HCT116 (cell line): ENCODE results near the gene SCN3A. TPM values are rescaled to one million over a fixed set of nuclear protein-coding genes. Genes with fewer than 3 reads are reported as not detected.

Experiments
- ATAC-seq: fragments of 200-7000 bp; cut with Tn5 transposase; 2 replicates; pipeline ENCODE4 v1.9.1; 2020; ENCODE audit warnings: mild to moderate bottlenecking, moderate library complexity
- BruUV-seq: library from RNA; stranded (reverse); fragments of 400-500 nt; replicated peaks from 2 replicates; lab custom pipeline; 2021; lab: Mats Ljungman, UMichigan
- CTCF ChIA-PET: fragments of 300-600 bp; sonication (Branson Sonifier 250); formaldehyde crosslinking; loops from one replicate; lab custom pipeline; 2021; ENCODE audit warnings: antibody characterized with exemption; lab: Charles Lee
- POLR2A ChIA-PET: fragments of 300-600, 350-600 bp; sonication (Branson Sonifier 250); formaldehyde crosslinking; loops from one replicate; lab custom pipeline; 2021; ENCODE audit warnings: antibody characterized with exemption; lab: Charles Lee
- RAD21 ChIA-PET, 2 experiments: fragments of 300-600 bp; sonication (Branson Sonifier 250); formaldehyde crosslinking; loops; one replicate each; lab custom pipeline; 2023; ENCODE audit warnings: low total read pairs in 2 of 2; ENCODE audit not compliant: uncharacterized antibody in 2 of 2, unreplicated experiment in 2 of 2, low non-redundant PET in 1 of 2; lab: Charles Lee
- DNase-seq: peaks from one replicate; pipeline ENCODE4 v3.0.0-alpha.2; 2010; ENCODE audit warnings: low read depth, low spot score
- H2AFZ ChIP-seq: fragments of 200-600 bp; shearing (Covaris generic), sonication (generic); 2 replicates; pipeline ENCODE4 v1.6.1; 2017; ENCODE audit warnings: low read depth, mixed run types, mixed read lengths, antibody characterized with exemption, low read length; ENCODE audit not compliant: poor library complexity, severe bottlenecking
- H3K27ac ChIP-seq: 2 replicates; pipeline ENCODE4 v1.5.1; 2012; ENCODE audit warnings: low read depth, low read length
- H3K27me3 ChIP-seq: fragments of 200-600 bp; sonication (generic); 2 replicates; pipeline ENCODE4 v1.6.1; 2016; ENCODE audit warnings: mixed run types, low read length, mixed read lengths; ENCODE audit not compliant: insufficient read depth
- H3K36me3 ChIP-seq, 2 experiments: fragments of 200-500 bp in 1 of 2; fragments of 200-600 bp in 1 of 2; sonication (Bioruptor generic) in 1 of 2; sonication (generic) in 1 of 2; 2 replicates each; pipeline versions ENCODE4 v1.5.1 to v1.6.1; 2014 to 2016; ENCODE audit warnings: low read length in 2 of 2, inconsistent platforms in 1 of 2, mixed read lengths in 1 of 2, mixed run types in 1 of 2; ENCODE audit not compliant: insufficient read depth in 2 of 2, control insufficient read depth in 1 of 2
- H3K4me1 ChIP-seq, 2 experiments: fragments of 200-600 bp in 1 of 2; sonication (generic) in 1 of 2; 2 replicates each; pipeline versions ENCODE4 v1.5.1 to v1.6.1; 2012 to 2017; ENCODE audit warnings: low read length in 2 of 2, inconsistent platforms in 1 of 2, mild to moderate bottlenecking in 1 of 2, mixed read lengths in 1 of 2, mixed run types in 1 of 2, moderate library complexity in 1 of 2; ENCODE audit not compliant: insufficient read depth in 2 of 2, control insufficient read depth in 1 of 2
- H3K4me2 ChIP-seq: fragments of 200-600 bp; sonication (generic); 2 replicates; pipeline ENCODE4 v1.6.1; 2017; ENCODE audit warnings: mixed run types, low read length, mixed read lengths
- H3K4me3 ChIP-seq, 2 experiments: fragments of 200-600 bp in 1 of 2; sonication (generic) in 1 of 2; replicated peaks in 1 of 2; 2 replicates each; pipeline ENCODE4 v1.5.1; 2011 to 2016; ENCODE audit warnings: low read length in 2 of 2, control low read depth in 1 of 2, low read depth in 1 of 2, mild to moderate bottlenecking in 1 of 2, mixed read lengths in 1 of 2, mixed run types in 1 of 2
- H3K79me2 ChIP-seq: fragments of 200-600 bp; sonication (generic); 2 replicates; pipeline ENCODE4 v1.6.1; 2017; ENCODE audit warnings: mild to moderate bottlenecking, mixed run types, low read length, moderate library complexity, mixed read lengths; ENCODE audit not compliant: insufficient read depth
- H3K9ac ChIP-seq: fragments of 200-600 bp; sonication (generic); 2 replicates; pipeline ENCODE4 v1.6.1; 2016; ENCODE audit warnings: low read length, mixed read lengths
- H3K9me2 ChIP-seq: fragments of 200-600 bp; sonication (generic), shearing (Covaris generic); 2 replicates; pipeline ENCODE4 v1.6.1; 2017; ENCODE audit warnings: mixed run types, mild to moderate bottlenecking, moderate library complexity; ENCODE audit not compliant: insufficient read depth
- H3K9me3 ChIP-seq, 2 experiments: fragments of 200-500 bp in 1 of 2; fragments of 200-600 bp in 1 of 2; sonication (Bioruptor generic) in 1 of 2; sonication (generic) in 1 of 2; 2 replicates each; pipeline ENCODE4 v1.6.1; 2014 to 2017; ENCODE audit warnings: low read length in 2 of 2, mixed read lengths in 2 of 2, inconsistent platforms in 1 of 2, low read depth in 1 of 2, mild to moderate bottlenecking in 1 of 2, mixed run types in 1 of 2, moderate library complexity in 1 of 2; ENCODE audit not compliant: control insufficient read depth in 1 of 2, insufficient read depth in 1 of 2
- H4K20me1 ChIP-seq: fragments of 200-600 bp; sonication (generic), shearing (Covaris generic); 2 replicates; pipeline ENCODE4 v1.6.1; 2017; ENCODE audit warnings: mixed run types, mild to moderate bottlenecking, moderate library complexity; ENCODE audit not compliant: insufficient read depth
- MAX ChIP-seq: IDR thresholded peaks from 2 replicates; pipeline ENCODE4 v1.6.1; 2012
- POLR2AphosphoS5 ChIP-seq: IDR thresholded peaks from 2 replicates; pipeline ENCODE4 v1.6.1; 2011; ENCODE audit warnings: mild to moderate bottlenecking, low read depth, low read length, moderate library complexity
- REST ChIP-seq: IDR thresholded peaks from 2 replicates; pipeline ENCODE4 v1.6.1; 2012; ENCODE audit warnings: low read depth
- SIN3A ChIP-seq: IDR thresholded peaks from 2 replicates; pipeline ENCODE4 v1.6.1; 2012; ENCODE audit warnings: low read depth
- SRF ChIP-seq: IDR thresholded peaks from 2 replicates; pipeline ENCODE4 v1.6.1; 2012; ENCODE audit warnings: low read depth
- ZBTB33 ChIP-seq: IDR thresholded peaks from 2 replicates; pipeline ENCODE4 v1.6.1; 2011; ENCODE audit warnings: mild to moderate bottlenecking, low read length, moderate library complexity; ENCODE audit not compliant: insufficient replicate concordance; ENCODE audit errors: extremely low read depth
- ZNF274 ChIP-seq: fragments of 200-500 bp; sonication (Bioruptor generic); IDR thresholded peaks from 2 replicates; pipeline ENCODE4 v1.6.1; 2014; ENCODE audit warnings: mild to moderate bottlenecking, low read depth, low read length, inconsistent platforms
- intact Hi-C: fragments of 100-400 bp; cut with micrococcal nuclease; formaldehyde crosslinking; loops from 2 replicates; pipeline ENCODE4 v1.10.0; 2022
- total RNA-seq: library from RNA; stranded (reverse); gene quantifications from one replicate; pipeline ENCODE4 v1.2.1, GENCODE V29; 2021; ENCODE audit not compliant: unreplicated experiment
- TF ChIP-seq, protein P1 (sequence below): IDR thresholded peaks from 2 replicates; pipeline ENCODE4 v1.6.1; 2012

SCN3A gene
- total RNA-seq, 1 experiment from 2014 or later: not detected

GRCh38 chr2:165196411-165196810, 7.4 kb downstream of the SCN3A start:
- no peak for DNase-seq
- ChIA-PET CTCF (interaction anchor here (1.2 kb wide), 1 partner anchor 7 kb away, joined by 3 read pairs; the partner anchor contains the start of gene SCN3A), POLR2A (no interaction called here), RAD21 (no interaction called here)
- Histone ChIP-seq H3K4me3 (no peak overlapping the region), H3K9me2 (no peaks in the 10 kb centered on the region), H3K36me3 (no peaks in the 10 kb centered on the region), H3K27ac (no peak overlapping the region), H4K20me1 (no peaks in the 10 kb centered on the region), H2AFZ (no peak overlapping the region), H3K9me3 (no peaks in the 10 kb centered on the region), H3K27me3 (peaks cover 50% of the 10 kb centered on the region), H3K4me1 (no peaks in the 10 kb centered on the region), H3K4me2 (no peak overlapping the region), H3K9ac (no peak overlapping the region), H3K79me2 (no peaks in the 10 kb centered on the region)
- no peak for ATAC-seq
- intact Hi-C loops: no loop called here
- TF ChIP-seq ZBTB33: no peak
- no peak for TF ChIP-seq POLR2AphosphoS5
- no peak for TF ChIP-seq MAX
- TF ChIP-seq REST: no peak
- TF ChIP-seq ZNF274: no peak
- no peak for TF ChIP-seq SRF
- no peak for TF ChIP-seq SIN3A
- TF ChIP-seq, protein P1, sequence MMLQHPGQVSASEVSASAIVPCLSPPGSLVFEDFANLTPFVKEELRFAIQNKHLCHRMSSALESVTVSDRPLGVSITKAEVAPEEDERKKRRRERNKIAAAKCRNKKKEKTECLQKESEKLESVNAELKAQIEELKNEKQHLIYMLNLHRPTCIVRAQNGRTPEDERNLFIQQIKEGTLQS: no peak
- no TSS peak for BruUV-seq
